MCF 10A (cell line): ENCODE measurements around the gene UCHL3. TPM values are rescaled to one million over a fixed set of nuclear protein-coding genes. Genes with fewer than 3 reads are reported as not detected.

Experiments
- BruUV-seq: library from RNA; stranded (reverse); fragments of 400-500 nt; replicated peaks from 2 replicates; lab custom pipeline; 2021; lab: Mats Ljungman, UMichigan
- CTCF ChIA-PET: fragments of 300-600 bp; sonication (Branson Sonifier 250); formaldehyde crosslinking; extraction: SDS; loops from one replicate; lab custom pipeline; 2021; ENCODE audit warnings: antibody characterized with exemption, inconsistent platforms; lab: Yijun Ruan, JAX
- POLR2A ChIA-PET: fragments of 300-600, 350-650 bp; sonication (Branson Sonifier 250); formaldehyde crosslinking; extraction: SDS; loops from one replicate; lab custom pipeline; 2020; ENCODE audit warnings: antibody characterized with exemption, inconsistent platforms; lab: Yijun Ruan, JAX
- DNase-seq: peaks from one replicate; pipeline ENCODE4 v3.0.0-alpha.2; 2018; ENCODE audit not compliant: unreplicated experiment
- H3K27ac Mint-ChIP-seq: one replicate; pipeline ENCODE4 v1.8.0; 2022; ENCODE audit warnings: mild to moderate bottlenecking, low read depth, mixed read lengths; ENCODE audit not compliant: unreplicated experiment
- H3K27me3 Mint-ChIP-seq: one replicate; pipeline ENCODE4 v1.8.0; 2022; ENCODE audit warnings: mixed read lengths; ENCODE audit not compliant: insufficient read depth, unreplicated experiment
- H3K36me3 Mint-ChIP-seq: one replicate; pipeline ENCODE4 v1.8.0; 2022; ENCODE audit warnings: mild to moderate bottlenecking, moderate library complexity, mixed read lengths; ENCODE audit not compliant: insufficient read depth, unreplicated experiment
- H3K4me1 Mint-ChIP-seq: one replicate; pipeline ENCODE4 v1.8.0; 2022; ENCODE audit warnings: mixed read lengths; ENCODE audit not compliant: insufficient read depth, unreplicated experiment
- H3K4me3 Mint-ChIP-seq: one replicate; pipeline ENCODE4 v1.8.0; 2022; ENCODE audit warnings: mild to moderate bottlenecking, moderate library complexity, mixed read lengths; ENCODE audit not compliant: unreplicated experiment
- H3K9me3 Mint-ChIP-seq: one replicate; pipeline ENCODE4 v1.8.0; 2022; ENCODE audit warnings: mixed read lengths; ENCODE audit not compliant: unreplicated experiment
- CTCF ChIP-seq: fragments of 200-600 bp; IDR thresholded peaks from one replicate; pipeline ENCODE4 v1.8.0; 2022; ENCODE audit warnings: antibody characterized with exemption, mild to moderate bottlenecking; ENCODE audit not compliant: unreplicated experiment
- intact Hi-C: fragments of 100-400 bp; cut with micrococcal nuclease; formaldehyde crosslinking; loops from 2 replicates; pipeline ENCODE4 v1.14.1; 2022
- total RNA-seq: library from RNA; stranded (reverse); gene quantifications from 2 replicates; pipeline ENCODE4 v1.2.3, GENCODE V29; 2022

Gene UCHL3
- total RNA-seq, 1 experiment from 2014 or later = 79.3 TPM

- no peaks in the 10 kb centered on the region for H3K9me3 Mint-ChIP-seq
- intact Hi-C loops = no loop called here
- CTCF ChIA-PET = interaction anchor here (0.7 to 1.6 kb wide), 4 partner anchors 9 to 204 kb away, joined by 3 to 5 read pairs (median 4); partner anchors contain the start of gene TBC1D4
These were observed 20.0 kb downstream of the UCHL3 start for GRCh38 chr13:75569576-75569975.

GRCh38 chr13:75579529-75579928, 29.9 kb downstream of the UCHL3 start:
- Mint-ChIP-seq H3K4me3 (no peak overlapping the region), H3K27me3 (no peaks in the 10 kb centered on the region), H3K4me1 (no peaks in the 10 kb centered on the region), H3K36me3 (peaks cover 22% of the 10 kb centered on the region), H3K9me3 (peaks cover 2% of the 10 kb centered on the region), H3K27ac (no peak overlapping the region)
- intact Hi-C loops = no loop called here
- BruUV-seq = no TSS peak
- ChIA-PET POLR2A (interaction anchor here (0.6 to 1.3 kb wide), 2 partner anchors 15 to 29 kb away, joined by 3 to 4 read pairs; no protein-coding TSS in a partner anchor), CTCF (interaction anchor here (0.6 to 0.9 kb wide), 2 partner anchors 9 to 621 kb away, joined by 3 read pairs; no protein-coding TSS in a partner anchor)
- TF ChIP-seq CTCF = no peak
- no peak for DNase-seq

More at GRCh38 chr13:75569576-75569975, 20.0 kb downstream of the UCHL3 start:
- Mint-ChIP-seq H3K27ac (peak overlapping the region; percentile 8), H3K27me3 (no peaks in the 10 kb centered on the region), H3K36me3 (peaks cover 79% of the 10 kb centered on the region), H3K4me1 (peaks cover 16% of the 10 kb centered on the region), H3K4me3 (no peak overlapping the region)
- TF ChIP-seq CTCF = no peak
- BruUV-seq = no TSS peak
- no peak for DNase-seq
- POLR2A ChIA-PET = interaction anchor here (1.2 to 2.4 kb wide), 3 partner anchors 19 to 195 kb away, joined by 3 to 15 read pairs (median 6); partner anchors contain the start of genes TBC1D4 and UCHL3

GRCh38 chr13:75581874-75582640, 32.5 kb downstream of the UCHL3 start:
- no peak for TF ChIP-seq CTCF
- peaks cover 2% of the 10 kb centered on the region for H3K4me1 Mint-ChIP-seq
- peaks cover 8% of the 10 kb centered on the region for H3K9me3 Mint-ChIP-seq
- DNase-seq = no peak
- H3K36me3 Mint-ChIP-seq = peaks cover 30% of the 10 kb centered on the region
- no peaks in the 10 kb centered on the region for H3K27me3 Mint-ChIP-seq
- no peak overlapping the region for H3K4me3 Mint-ChIP-seq
- no peak overlapping the region for H3K27ac Mint-ChIP-seq
- ChIA-PET POLR2A (no interaction called here), CTCF (interaction anchor here (0.6 kb wide), 2 partner anchors 10 to 217 kb away, joined by 4 read pairs; no protein-coding TSS in a partner anchor)
- intact Hi-C loops = no loop called here
- no TSS peak for BruUV-seq

GRCh38 chr13:75583091-75583490, 33.5 kb downstream of the UCHL3 start:
- H3K4me1 Mint-ChIP-seq = peaks cover 5% of the 10 kb centered on the region
- peaks cover 8% of the 10 kb centered on the region for H3K9me3 Mint-ChIP-seq
- DNase-seq = no peak
- H3K27me3 Mint-ChIP-seq = no peaks in the 10 kb centered on the region
- no peak for TF ChIP-seq CTCF
- H3K27ac Mint-ChIP-seq = no peak overlapping the region
- peaks cover 38% of the 10 kb centered on the region for H3K36me3 Mint-ChIP-seq
- ChIA-PET CTCF (interaction anchor here (1.5 kb wide), 1 partner anchor 11 kb away, joined by 3 read pairs; no protein-coding TSS in a partner anchor), POLR2A (no interaction called here)
- intact Hi-C loops = no loop called here
- no TSS peak for BruUV-seq
- no peak overlapping the region for H3K4me3 Mint-ChIP-seq
